ENCODE measurements around the gene LIPI. TPM values are rescaled to one million over a fixed set of nuclear protein-coding genes. Genes with fewer than 3 reads are reported as not detected.

The LIPI gene
- total and polyA plus RNA-seq, 2 experiments from 2014 or later = not detected

DNA sequence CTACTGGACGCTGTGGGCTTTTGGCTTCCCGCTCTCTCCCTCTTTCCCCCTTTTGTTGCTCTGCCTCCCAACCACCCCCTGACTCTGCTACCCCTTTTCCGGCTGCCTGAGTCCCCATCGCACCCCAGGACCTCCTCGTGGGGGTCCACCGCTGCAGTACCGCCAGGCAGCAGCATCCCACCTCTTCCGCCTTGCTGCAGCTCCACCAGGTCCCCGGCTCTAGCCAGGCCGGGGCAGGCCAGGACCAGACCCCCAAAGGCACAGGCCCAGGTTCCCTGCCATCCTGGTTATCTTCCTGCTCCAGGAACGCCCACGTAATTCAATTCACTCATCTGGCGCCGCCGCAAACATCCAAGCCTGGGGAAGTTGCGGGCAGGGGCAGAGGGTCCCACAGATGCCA, 139.8 kb downstream of the LIPI start:
- no peaks in the 10 kb centered on the region for H3K9me3 Mint-ChIP-seq
- H3K36me3 Mint-ChIP-seq (ENCODE audit: low read depth) = no peaks in the 10 kb centered on the region
- ATAC-seq (no peak), DNase-seq (ENCODE audit: low spot score) (no peak)
- Histone ChIP-seq H3K27me3 (ENCODE audit: insufficient read depth) (no peaks in the 10 kb centered on the region), H3K27ac (ENCODE audit: low read depth) (no peak overlapping the region), H3K9me2 (ENCODE audit: insufficient read depth) (no peaks in the 10 kb centered on the region), H3K4me2 (no peak overlapping the region), H3K36me3 (ENCODE audit: insufficient read depth) (no peaks in the 10 kb centered on the region), H3K4me1 (ENCODE audit: insufficient read depth) (no peaks in the 10 kb centered on the region), H3K4me3 (no peak overlapping the region), H3K79me2 (replicated peaks; ENCODE audit: insufficient read depth) (no peaks in the 10 kb centered on the region), H4K20me1 (replicated peaks; ENCODE audit: insufficient read depth) (no peaks in the 10 kb centered on the region), H2AFZ (no peak overlapping the region), H3F3A (replicated peaks; ENCODE audit: low read depth) (no peaks in the 10 kb centered on the region)
- peaks cover 5% of the 10 kb centered on the region for H3K4me1 Mint-ChIP-seq
- no peak overlapping the region for H3K27ac Mint-ChIP-seq
- TF ChIP-seq STAT1 (IDR thresholded peaks at IDR 0.05; ENCODE audit: unreplicated experiment) (no peak), EZH2 (IDR thresholded peaks at IDR 0.05; ENCODE audit: low read depth, unreplicated experiment) (no peak), EZH2phosphoT487 (IDR thresholded peaks at IDR 0.05; ENCODE audit: unreplicated experiment) (no peak)
- H3K4me3 Mint-ChIP-seq = no peak overlapping the region
- peaks cover 4% of the 10 kb centered on the region for H3K27me3 Mint-ChIP-seq (ENCODE audit: insufficient read depth, low read depth, poor library complexity)

- Histone ChIP-seq H3K79me2 (replicated peaks; ENCODE audit: insufficient read depth) (no peaks in the 10 kb centered on the region), H2AFZ (no peak overlapping the region; the same call in 1 of the 2 replicates), H3K27me3 (ENCODE audit: insufficient read depth) (peaks cover 5% of the 10 kb centered on the region), H4K20me1 (replicated peaks; ENCODE audit: insufficient read depth) (no peaks in the 10 kb centered on the region), H3F3A (replicated peaks; ENCODE audit: low read depth) (no peaks in the 10 kb centered on the region), H3K4me3 (no peak overlapping the region), H3K4me1 (ENCODE audit: insufficient read depth) (no peaks in the 10 kb centered on the region), H3K36me3 (ENCODE audit: insufficient read depth) (no peaks in the 10 kb centered on the region), H3K4me2 (no peak overlapping the region), H3K27ac (ENCODE audit: low read depth) (no peak overlapping the region), H3K9me2 (ENCODE audit: insufficient read depth) (no peaks in the 10 kb centered on the region)
- ATAC-seq (peak; percentile 67), DNase-seq (ENCODE audit: low spot score) (peak; percentile 27)
- Mint-ChIP-seq H3K27ac (no peak overlapping the region), H3K9me3 (no peaks in the 10 kb centered on the region), H3K4me1 (peaks cover 6% of the 10 kb centered on the region), H3K36me3 (ENCODE audit: low read depth) (no peaks in the 10 kb centered on the region), H3K27me3 (ENCODE audit: insufficient read depth, low read depth, poor library complexity) (peaks cover 6% of the 10 kb centered on the region), H3K4me3 (no peak overlapping the region)
- TF ChIP-seq POLR2AphosphoS5 (IDR thresholded peaks at IDR 0.05; ENCODE audit: low read depth) (no peak), EZH2phosphoT487 (IDR thresholded peaks at IDR 0.05; ENCODE audit: unreplicated experiment) (no peak), CREB1 (CRISPR knock-in tag; IDR thresholded peaks at IDR 0.05; ENCODE audit: low read depth) (no peak), EZH2 (IDR thresholded peaks at IDR 0.05; ENCODE audit: low read depth, unreplicated experiment) (no peak), STAT1 (IDR thresholded peaks at IDR 0.05; ENCODE audit: unreplicated experiment) (no peak), JUNB (IDR thresholded peaks at IDR 0.05; ENCODE audit: unreplicated experiment) (no peak)
- TF ChIP-seq, protein P1, sequence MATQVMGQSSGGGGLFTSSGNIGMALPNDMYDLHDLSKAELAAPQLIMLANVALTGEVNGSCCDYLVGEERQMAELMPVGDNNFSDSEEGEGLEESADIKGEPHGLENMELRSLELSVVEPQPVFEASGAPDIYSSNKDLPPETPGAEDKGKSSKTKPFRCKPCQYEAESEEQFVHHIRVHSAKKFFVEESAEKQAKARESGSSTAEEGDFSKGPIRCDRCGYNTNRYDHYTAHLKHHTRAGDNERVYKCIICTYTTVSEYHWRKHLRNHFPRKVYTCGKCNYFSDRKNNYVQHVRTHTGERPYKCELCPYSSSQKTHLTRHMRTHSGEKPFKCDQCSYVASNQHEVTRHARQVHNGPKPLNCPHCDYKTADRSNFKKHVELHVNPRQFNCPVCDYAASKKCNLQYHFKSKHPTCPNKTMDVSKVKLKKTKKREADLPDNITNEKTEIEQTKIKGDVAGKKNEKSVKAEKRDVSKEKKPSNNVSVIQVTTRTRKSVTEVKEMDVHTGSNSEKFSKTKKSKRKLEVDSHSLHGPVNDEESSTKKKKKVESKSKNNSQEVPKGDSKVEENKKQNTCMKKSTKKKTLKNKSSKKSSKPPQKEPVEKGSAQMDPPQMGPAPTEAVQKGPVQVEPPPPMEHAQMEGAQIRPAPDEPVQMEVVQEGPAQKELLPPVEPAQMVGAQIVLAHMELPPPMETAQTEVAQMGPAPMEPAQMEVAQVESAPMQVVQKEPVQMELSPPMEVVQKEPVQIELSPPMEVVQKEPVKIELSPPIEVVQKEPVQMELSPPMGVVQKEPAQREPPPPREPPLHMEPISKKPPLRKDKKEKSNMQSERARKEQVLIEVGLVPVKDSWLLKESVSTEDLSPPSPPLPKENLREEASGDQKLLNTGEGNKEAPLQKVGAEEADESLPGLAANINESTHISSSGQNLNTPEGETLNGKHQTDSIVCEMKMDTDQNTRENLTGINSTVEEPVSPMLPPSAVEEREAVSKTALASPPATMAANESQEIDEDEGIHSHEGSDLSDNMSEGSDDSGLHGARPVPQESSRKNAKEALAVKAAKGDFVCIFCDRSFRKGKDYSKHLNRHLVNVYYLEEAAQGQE (IDR thresholded peaks at IDR 0.05; ENCODE audit: unreplicated experiment) = no peak
- TF ChIP-seq, protein P2, sequence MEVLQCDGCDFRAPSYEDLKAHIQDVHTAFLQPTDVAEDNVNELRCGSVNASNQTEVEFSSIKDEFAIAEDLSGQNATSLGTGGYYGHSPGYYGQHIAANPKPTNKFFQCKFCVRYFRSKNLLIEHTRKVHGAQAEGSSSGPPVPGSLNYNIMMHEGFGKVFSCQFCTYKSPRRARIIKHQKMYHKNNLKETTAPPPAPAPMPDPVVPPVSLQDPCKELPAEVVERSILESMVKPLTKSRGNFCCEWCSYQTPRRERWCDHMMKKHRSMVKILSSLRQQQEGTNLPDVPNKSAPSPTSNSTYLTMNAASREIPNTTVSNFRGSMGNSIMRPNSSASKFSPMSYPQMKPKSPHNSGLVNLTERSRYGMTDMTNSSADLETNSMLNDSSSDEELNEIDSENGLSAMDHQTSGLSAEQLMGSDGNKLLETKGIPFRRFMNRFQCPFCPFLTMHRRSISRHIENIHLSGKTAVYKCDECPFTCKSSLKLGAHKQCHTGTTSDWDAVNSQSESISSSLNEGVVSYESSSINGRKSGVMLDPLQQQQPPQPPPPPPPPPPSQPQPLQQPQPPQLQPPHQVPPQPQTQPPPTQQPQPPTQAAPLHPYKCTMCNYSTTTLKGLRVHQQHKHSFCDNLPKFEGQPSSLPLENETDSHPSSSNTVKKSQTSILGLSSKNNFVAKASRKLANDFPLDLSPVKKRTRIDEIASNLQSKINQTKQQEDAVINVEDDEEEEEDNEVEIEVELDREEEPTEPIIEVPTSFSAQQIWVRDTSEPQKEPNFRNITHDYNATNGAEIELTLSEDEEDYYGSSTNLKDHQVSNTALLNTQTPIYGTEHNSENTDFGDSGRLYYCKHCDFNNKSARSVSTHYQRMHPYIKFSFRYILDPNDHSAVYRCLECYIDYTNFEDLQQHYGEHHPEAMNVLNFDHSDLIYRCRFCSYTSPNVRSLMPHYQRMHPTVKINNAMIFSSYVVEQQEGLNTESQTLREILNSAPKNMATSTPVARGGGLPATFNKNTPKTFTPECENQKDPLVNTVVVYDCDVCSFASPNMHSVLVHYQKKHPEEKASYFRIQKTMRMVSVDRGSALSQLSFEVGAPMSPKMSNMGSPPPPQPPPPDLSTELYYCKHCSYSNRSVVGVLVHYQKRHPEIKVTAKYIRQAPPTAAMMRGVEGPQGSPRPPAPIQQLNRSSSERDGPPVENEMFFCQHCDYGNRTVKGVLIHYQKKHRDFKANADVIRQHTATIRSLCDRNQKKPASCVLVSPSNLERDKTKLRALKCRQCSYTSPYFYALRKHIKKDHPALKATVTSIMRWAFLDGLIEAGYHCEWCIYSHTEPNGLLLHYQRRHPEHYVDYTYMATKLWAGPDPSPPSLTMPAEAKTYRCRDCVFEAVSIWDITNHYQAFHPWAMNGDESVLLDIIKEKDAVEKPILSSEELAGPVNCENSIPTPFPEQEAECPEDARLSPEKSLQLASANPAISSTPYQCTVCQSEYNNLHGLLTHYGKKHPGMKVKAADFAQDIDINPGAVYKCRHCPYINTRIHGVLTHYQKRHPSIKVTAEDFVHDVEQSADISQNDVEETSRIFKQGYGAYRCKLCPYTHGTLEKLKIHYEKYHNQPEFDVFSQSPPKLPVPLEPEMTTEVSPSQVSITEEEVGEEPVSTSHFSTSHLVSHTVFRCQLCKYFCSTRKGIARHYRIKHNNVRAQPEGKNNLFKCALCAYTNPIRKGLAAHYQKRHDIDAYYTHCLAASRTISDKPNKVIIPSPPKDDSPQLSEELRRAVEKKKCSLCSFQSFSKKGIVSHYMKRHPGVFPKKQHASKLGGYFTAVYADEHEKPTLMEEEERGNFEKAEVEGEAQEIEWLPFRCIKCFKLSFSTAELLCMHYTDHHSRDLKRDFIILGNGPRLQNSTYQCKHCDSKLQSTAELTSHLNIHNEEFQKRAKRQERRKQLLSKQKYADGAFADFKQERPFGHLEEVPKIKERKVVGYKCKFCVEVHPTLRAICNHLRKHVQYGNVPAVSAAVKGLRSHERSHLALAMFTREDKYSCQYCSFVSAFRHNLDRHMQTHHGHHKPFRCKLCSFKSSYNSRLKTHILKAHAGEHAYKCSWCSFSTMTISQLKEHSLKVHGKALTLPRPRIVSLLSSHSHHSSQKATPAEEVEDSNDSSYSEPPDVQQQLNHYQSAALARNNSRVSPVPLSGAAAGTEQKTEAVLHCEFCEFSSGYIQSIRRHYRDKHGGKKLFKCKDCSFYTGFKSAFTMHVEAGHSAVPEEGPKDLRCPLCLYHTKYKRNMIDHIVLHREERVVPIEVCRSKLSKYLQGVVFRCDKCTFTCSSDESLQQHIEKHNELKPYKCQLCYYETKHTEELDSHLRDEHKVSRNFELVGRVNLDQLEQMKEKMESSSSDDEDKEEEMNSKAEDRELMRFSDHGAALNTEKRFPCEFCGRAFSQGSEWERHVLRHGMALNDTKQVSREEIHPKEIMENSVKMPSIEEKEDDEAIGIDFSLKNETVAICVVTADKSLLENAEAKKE (CRISPR knock-in tag; IDR thresholded peaks at IDR 0.05) = no peak
- TF ChIP-seq, protein P3, sequence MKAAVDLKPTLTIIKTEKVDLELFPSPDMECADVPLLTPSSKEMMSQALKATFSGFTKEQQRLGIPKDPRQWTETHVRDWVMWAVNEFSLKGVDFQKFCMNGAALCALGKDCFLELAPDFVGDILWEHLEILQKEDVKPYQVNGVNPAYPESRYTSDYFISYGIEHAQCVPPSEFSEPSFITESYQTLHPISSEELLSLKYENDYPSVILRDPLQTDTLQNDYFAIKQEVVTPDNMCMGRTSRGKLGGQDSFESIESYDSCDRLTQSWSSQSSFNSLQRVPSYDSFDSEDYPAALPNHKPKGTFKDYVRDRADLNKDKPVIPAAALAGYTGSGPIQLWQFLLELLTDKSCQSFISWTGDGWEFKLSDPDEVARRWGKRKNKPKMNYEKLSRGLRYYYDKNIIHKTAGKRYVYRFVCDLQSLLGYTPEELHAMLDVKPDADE (IDR thresholded peaks at IDR 0.05) = no peak
These were observed 140.5 kb downstream of the LIPI start for GRCh38 chr21:14070049-14070893.

All from GM23338 (cell line).